GM19023 (cell line): ENCODE results near the gene ASB6.
A peak's percentile ranks its signal among the peaks of the same experiment; 100 is the strongest.

Experiments used
- ATAC-seq: cut with Tn5 transposase; IDR thresholded peaks from one replicate; pipeline ENCODE4 v1.9.1; 2021; ENCODE audit warnings: mild to moderate bottlenecking, moderate library complexity; ENCODE audit not compliant: unreplicated experiment

The ASB6 gene

GRCh38 chr9:129641750-129642585 lies at the start of gene ASB6:
Gene ASB6, minus strand, starts transcription at chr9:129642151. Its CDS starts 152 bp downstream, at chr9:129641999.
- peak; percentile 85 for ATAC-seq

DNA sequence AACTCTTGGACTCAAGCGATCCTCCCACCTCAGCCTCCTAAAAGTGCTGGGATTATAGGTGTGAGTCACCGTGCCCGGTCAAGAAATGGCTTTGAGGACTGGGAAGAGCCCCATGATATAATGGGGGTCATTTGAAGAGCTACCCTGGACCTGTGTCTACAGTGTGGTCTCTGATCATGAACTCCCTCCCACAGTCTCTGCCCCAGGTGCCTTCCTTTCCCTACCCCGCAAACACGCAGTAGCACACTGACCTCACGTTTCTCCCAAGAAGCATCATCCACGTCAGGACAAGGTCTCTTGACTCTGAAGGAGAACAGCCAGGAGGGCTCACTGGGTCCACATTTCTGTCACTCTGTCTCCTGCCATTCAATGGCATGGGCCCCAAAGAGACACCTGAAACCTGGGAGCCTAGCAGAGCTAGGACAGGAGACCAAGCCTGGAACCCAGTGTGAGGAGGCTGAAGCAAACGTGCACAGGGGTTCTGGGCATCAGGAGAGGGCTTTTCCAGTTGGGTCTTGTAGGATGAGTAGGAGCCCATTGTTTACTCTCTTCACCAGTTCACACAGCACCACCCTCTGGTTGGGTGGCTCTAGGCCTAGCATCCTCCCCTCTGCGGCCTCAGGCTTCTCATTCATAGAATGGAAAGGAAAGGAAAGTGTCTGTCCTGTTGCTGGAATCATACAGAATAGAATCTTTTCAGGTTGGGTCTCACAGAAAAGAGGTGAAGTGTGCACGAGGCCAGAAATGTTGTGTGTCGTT lies 46.5 kb upstream of the ASB6 start:
- no peak for ATAC-seq

GRCh38 chr9:129687391-129687790 lies 45.4 kb upstream of the ASB6 start:
- ATAC-seq = no peak

DNA sequence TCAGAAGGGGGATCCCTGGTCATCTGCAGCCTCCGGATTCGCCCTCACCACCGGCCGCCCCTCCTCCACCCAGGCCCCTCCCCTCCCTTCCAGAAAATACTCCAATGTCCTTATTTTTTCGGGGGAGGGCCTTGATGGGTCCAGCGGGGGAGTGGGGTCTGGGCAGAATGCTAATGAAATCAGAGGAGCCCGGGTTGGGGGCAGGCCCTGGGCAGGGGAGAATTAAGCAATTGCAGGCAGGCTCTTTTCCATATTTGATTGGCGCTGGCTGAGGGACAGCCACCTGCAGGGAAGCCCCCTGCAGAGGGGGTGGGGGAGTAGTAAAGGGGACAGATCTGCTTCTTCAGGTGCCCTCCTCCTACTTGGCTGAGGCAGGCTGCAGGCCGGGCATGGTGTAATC lies 44.8 kb upstream of the ASB6 start:
- ATAC-seq = no peak

DNA sequence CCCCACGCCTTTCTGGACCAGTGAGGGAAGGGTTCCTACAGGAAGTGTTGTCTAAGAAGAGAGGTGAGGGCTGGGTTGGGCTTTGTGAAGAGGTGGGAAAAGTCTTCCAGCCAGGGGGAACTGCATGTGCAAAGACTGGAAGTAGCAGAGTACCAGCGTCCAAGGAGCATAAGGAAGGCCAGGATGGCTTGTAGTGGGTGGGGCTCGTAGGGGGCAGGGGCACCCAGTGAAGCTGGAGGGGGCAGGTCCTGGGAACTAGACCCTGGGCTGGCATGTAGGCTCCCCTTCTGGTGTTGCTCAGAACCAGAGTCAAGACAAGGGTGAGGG lies 43.9 kb upstream of the ASB6 start:
- no peak for ATAC-seq

DNA sequence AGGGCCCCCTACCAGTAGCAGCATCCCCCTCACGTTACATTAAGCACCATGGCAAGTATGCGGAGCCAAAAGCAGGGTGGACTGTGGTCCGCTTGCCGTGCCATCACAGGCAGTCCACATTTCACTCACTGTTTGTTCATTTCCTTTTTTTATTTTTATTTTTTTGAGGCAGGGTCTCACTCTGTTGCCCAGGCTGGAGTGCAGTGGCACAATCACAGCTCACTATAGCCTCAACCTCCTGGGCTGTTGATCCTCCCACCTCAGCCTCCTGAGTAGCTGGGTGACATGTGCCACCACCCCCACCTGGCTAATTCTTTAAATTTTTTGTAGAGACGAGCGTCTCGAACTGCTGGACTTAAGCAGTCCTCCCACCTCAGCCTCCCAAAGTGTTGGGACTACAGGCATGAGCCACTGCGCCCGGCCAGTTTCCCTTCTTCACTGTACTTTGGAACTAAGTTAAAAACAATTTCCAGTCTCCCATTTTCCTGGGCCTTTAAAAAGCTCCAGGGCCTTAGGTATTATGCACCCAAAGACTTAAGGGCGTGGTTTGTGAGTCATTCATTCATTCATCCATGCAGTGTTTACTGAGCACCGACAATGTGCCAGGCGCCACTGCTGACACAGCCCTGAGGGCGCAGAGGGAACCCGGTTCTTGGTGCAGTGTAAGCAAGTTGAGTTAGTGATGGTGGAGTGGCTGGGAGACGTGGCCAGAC lies 43.4 kb upstream of the ASB6 start:
- no peak for ATAC-seq

- no peak for ATAC-seq
Observed at GRCh38 chr9:129682381-129682780, 40.4 kb upstream of the ASB6 start.

DNA sequence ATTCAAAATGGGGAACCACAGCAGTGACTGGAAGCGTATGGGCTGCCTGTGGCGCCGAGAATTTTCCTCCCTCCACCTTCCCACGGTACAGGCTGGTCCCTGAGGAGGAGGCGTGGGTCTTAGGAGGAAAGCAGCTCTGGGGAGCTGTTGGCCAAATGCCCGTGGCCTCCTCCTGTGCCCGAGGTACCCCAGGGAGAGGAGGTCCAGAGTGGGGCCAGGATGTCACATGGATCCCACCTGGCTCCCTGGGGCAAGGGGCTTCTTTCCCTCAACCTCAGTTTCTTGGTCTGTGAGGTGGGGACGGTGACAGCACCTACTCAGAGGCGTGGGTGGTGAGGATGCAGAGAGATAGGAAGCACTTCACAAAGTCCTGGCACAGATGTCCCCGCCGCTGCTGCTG lies 40.0 kb upstream of the ASB6 start:
- no peak for ATAC-seq

DNA sequence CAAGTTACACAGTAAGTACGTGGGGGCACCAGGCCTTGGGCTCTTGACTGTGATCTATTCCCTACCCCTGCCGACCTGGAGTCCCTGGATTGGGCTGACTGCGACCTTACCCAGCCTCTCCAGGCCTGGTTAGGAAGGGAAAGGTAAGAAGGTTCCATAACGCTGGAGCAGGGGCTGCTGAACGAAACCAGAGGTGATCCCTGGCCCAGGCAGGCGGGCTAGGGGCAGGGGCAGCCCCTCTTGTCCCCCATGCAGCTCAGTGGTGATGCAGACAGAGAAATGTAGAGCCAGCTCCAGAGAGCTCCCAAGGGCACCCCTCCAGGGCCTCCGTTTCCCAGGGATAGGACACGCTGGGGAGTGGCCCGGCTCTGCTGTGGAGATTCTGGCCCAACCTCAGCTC lies 37.6 kb upstream of the ASB6 start:
- ATAC-seq = no peak

GRCh38 chr9:129678844-129679243 lies 36.9 kb upstream of the ASB6 start:
- ATAC-seq = no peak

- ATAC-seq = no peak
Observed at GRCh38 chr9:129677456-129677855, 35.5 kb upstream of the ASB6 start.

- ATAC-seq = no peak
Observed at GRCh38 chr9:129676975-129677374, 35.0 kb upstream of the ASB6 start.

DNA sequence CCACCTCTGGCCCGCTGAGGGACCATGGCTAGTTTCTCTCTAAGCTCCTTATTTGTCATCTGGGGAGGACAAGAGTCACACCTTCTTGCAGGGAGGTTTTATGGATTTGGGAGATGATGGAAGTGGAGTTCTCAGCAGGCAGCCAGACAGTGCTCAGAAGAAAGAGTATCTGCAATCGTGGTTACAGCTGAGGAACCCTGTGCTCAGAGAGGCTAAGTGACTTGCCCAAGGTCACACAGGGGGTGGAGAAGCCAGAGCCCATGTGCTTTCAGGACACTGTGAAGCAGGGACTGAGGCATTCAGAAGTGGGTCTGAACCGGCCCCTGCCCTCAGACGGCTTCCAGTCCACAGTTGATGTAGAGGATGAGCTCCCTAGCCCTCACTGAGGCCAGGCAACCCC lies 34.3 kb upstream of the ASB6 start:
- no peak for ATAC-seq

DNA sequence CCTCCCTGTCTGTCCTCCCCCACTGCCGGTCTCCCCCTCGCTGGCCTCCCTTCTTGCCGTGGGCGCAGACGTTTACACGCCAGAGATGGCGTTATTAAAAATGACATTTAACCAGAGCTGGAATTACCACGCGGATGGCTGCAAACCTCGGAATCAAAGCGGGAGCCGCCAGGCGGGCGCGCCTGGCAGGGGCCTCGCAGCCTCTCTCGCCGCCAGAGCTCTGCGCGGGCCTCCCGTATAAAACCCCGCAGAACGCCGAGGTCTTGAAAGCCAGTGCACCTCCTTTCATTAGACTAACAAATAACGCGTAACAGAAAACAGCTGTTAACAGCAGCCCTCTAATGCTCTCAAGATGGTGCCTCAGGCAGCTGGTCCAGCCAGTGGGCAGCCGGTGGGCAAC lies 33.7 kb upstream of the ASB6 start:
- ATAC-seq = no peak

DNA sequence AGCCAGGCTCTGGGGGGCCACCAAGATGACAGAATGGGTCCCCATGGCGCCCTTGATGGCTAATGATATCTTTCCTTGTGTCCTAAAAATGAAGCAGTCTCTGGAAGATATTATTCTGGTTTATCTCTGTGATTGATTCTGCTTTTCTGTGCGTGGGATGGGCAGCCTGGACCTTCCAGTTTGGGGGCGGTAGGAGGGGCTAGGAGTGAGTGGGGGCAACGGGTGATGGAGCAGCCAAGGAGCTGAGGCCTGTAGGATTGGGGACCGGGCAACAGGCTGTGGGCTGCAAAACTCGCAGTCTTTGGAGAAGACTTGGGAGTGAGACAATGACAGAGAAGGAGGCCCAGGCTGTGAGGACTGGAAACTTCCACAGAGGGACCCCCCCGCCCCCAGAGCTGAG lies 32.3 kb upstream of the ASB6 start:
- no peak for ATAC-seq

- no peak for ATAC-seq
Observed at GRCh38 chr9:129673602-129674001, 31.7 kb upstream of the ASB6 start.

DNA sequence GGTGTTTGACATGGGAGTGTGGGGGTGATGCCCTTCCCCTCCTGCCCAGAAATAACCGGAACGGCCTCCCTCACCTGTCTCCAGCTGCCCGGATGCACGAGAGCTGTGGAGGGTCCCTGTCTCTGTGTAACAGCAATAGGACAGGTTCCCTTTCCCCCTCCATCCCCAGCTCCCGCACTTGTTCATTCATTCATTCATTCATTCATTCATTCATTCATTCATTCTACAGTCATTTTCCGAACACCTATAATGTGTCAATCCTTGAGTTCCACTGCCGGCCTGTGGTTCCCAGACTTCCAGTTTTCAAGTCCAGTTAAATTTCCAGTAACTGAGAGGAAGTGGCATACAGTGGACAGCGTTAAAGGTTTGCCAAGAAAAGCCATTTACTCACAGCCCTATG lies 30.8 kb upstream of the ASB6 start:
- ATAC-seq = no peak

DNA sequence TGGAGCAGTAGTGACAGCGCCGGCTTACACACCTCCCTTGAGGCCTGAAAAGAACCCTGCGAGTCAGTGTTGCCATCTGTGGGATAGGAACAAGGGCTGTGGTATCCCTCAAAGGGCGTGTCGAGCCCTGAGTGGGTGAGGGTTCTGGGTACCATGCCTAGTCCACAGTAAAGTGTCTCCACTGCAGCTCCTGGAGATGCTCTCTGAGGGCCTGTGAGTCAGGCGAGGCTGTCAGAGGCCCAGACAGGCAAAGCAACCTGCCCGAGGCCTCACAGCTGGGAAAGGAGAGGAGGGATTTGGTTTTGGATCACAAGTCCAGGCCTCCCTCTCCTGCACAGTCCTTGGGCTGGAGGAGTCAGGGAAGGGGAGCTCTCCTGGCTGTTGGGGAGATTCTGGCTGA lies 29.6 kb upstream of the ASB6 start:
- no peak for ATAC-seq

- no peak for ATAC-seq
Observed at GRCh38 chr9:129671065-129671464, 29.1 kb upstream of the ASB6 start.

DNA sequence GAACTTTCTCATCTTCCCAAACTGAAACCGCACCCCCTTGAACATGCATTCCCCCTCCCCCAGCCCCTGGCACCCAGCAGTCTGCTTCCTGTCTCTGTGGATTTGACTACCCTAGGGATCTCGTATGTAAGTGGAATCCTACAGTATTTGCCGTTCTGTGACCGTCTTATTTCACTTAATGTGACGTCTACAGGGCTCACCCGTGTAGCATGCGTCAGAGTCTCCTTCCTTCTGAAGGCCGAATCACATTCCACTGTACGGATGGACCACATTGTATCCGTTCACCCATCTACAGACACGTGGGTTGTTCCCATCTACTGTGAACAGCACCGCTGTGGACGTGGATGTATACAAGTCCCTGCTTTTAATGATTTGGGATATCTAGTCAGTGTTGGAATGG lies 28.0 kb upstream of the ASB6 start:
- ATAC-seq = no peak

DNA sequence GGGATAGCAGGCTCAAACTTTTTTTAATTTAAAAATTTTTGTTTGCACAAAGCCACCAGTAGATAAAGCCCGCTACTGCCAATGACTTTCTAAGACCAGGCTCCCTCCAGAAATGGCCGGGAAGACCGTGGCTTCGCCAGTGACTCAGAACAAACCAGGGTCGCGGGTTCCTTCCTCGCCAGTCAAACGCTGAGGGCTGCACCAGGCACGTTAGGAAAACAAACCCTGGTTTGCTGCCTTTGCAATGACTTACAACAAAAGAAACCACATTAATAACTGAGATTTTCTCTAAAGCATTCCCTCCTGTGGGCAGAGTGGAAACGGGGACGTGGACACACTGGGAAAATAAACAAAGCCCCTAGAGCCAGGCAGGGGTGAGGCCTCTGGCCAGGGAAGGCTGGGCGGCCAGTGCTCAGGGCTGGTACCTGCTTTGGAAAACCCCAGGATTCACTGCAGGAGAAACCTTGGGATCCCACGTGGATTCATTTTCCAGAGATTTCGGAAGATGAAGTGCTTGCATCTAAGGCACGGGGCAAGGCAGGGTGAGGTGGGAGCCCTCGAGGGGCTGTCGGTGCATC lies 27.3 kb upstream of the ASB6 start:
- no peak for ATAC-seq

DNA sequence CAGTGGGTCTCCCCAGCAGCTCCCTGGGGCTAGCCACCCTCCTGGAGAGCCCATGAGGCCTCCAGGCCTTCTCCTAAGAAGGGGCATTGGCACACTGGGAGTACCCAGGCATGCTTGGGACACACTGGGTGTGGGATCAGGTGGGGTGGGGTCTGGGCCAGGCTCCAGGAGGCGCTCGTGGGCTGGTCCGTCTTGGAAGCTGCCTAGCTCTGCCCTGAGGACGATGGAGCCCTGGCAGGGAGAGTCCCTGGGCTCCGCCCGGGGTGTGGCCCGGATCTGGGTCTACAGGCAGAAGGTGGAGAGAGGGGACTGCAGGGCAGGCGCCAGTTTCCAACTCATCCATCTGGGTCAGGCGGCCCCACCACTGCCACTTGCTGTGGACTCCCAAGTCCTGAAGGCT lies 25.9 kb upstream of the ASB6 start:
- no peak for ATAC-seq
